GM19239 (cell line): ENCODE data around the gene RNU7-1.

Experiments used
- DNase-seq: peaks from one replicate; pipeline ENCODE4 v3.0.0; 2011; ENCODE audit warnings: low spot score; ENCODE audit not compliant: insufficient read length
- FAIRE-seq: peaks from 2 replicates; lab custom pipeline; 2011; peaks lifted over from hg19 to GRCh38; lab: Jason Lieb, UNC

The RNU7-1 gene

GRCh38 chr12:6916426-6917200 is 27.0 kb upstream of the RNU7-1 start:
- DNase-seq (no peak), FAIRE-seq (no peak)

GRCh38 chr12:6917491-6918231 is 26.0 kb upstream of the RNU7-1 start:
- DNase-seq = no peak
- FAIRE-seq = no peak

DNA sequence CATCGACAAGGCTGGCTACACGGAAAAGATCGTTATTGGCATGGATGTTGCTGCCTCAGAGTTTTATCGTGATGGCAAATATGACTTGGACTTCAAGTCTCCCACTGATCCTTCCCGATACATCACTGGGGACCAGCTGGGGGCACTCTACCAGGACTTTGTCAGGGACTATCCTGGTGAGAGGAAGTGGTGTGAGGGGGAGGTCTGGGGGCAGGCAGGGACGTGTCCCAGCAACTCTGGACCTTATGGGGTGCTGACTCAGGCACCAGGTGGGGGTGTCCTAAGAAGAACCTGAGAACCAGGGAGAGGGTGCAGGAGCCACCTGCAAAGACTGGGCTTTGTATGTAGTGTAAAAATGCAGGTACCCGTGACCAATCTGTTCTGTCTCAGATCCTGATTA is 24.0 kb upstream of the RNU7-1 start:
- FAIRE-seq (no peak), DNase-seq (no peak)

GRCh38 chr12:6921539-6921938 is 22.1 kb upstream of the RNU7-1 start:
- FAIRE-seq = peak; percentile 49
- DNase-seq = no peak

GRCh38 chr12:6921996-6922946 is 21.3 kb upstream of the RNU7-1 start:
- no peak for DNase-seq
- FAIRE-seq = peak; percentile 80

- FAIRE-seq = peak; percentile 47
- no peak for DNase-seq
These were observed 20.4 kb upstream of the RNU7-1 start for GRCh38 chr12:6923003-6923732.

GRCh38 chr12:6923851-6924250 is 19.8 kb upstream of the RNU7-1 start:
- FAIRE-seq (no peak), DNase-seq (no peak)

- no peak for FAIRE-seq
These were observed 18.4 kb upstream of the RNU7-1 start for GRCh38 chr12:6925239-6925539.

GRCh38 chr12:6925540-6926279 is 17.9 kb upstream of the RNU7-1 start:
- FAIRE-seq (no peak), DNase-seq (no peak)

More at GRCh38 chr12:6925239-6925539, 18.4 kb upstream of the RNU7-1 start:
- DNase-seq = no peak

- DNase-seq (no peak), FAIRE-seq (no peak)
These were observed 16.1 kb upstream of the RNU7-1 start, which contains the start of gene ATN1 for GRCh38 chr12:6927379-6928021. TSS of gene ATN1 (plus strand) at chr12:6927959. CDS start at chr12:6934002, 6,043 bp downstream.

- DNase-seq = no peak
- no peak for FAIRE-seq
These were observed 15.5 kb upstream of the RNU7-1 start for GRCh38 chr12:6928022-6928702.

- FAIRE-seq (peak; percentile 11), DNase-seq (no peak)
These were observed 14.8 kb upstream of the RNU7-1 start for GRCh38 chr12:6928703-6929407.

GRCh38 chr12:6929466-6930452 is 13.9 kb upstream of the RNU7-1 start:
- no peak for DNase-seq
- no peak for FAIRE-seq

DNA sequence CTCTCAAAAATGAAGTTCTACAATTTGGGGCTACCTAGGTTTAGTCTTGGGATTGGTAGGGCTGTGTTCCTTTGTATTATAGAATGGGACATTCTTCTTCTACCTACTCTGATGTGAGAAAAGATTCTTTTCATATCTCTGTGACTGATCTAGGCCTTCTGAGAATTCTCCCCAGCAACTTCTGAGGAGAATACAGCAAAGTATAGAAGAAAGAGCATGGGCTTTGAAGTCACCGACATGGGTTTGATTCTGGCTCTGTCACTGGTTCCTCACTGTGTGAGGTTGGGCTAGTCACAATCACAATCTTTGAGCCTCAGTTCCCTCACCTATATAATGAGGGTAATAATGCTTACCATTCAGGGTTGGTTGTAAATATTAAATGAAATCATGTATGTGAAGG is 10.8 kb upstream of the RNU7-1 start:
- FAIRE-seq (no peak), DNase-seq (no peak)

GRCh38 chr12:6934110-6934509 is 9.5 kb upstream of the RNU7-1 start:
- DNase-seq = no peak
- FAIRE-seq = no peak

DNA sequence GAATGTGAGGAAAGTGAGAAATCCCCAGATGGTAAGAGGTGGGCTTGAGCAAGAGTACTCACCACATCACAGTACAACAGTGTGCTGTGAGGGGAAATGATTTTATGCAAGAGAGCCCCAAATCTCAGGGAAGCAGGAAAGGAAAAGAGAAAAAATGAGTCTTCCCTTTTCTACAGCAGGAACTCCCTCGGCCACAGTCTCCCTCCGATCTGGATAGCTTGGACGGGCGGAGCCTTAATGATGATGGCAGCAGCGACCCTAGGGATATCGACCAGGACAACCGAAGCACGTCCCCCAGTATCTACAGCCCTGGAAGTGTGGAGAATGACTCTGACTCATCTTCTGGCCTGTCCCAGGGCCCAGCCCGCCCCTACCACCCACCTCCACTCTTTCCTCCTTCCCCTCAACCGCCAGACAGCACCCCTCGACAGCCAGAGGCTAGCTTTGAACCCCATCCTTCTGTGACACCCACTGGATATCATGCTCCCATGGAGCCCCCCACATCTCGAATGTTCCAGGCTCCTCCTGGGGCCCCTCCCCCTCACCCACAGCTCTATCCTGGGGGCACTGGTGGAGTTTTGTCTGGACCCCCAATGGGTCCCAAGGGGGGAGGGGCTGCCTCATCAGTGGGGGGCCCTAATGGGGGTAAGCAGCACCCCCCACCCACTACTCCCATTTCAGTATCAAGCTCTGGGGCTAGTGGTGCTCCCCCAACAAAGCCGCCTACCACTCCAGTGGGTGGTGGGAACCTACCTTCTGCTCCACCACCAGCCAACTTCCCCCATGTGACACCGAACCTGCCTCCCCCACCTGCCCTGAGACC is 8.0 kb upstream of the RNU7-1 start:
- DNase-seq (no peak), FAIRE-seq (no peak)
